Keratinocyte (primary cell): ENCODE results near the gene IBSP.

Experiments
- CTCF ChIP-seq, 3 experiments: IDR thresholded peaks in 1 of 3; conservative IDR thresholded peaks in 1 of 3; optimal IDR thresholded peaks in 1 of 3; 2 replicates in 2 of 3; 3 replicates in 1 of 3; pipeline versions ENCODE3 to v1.5.1; 2011; ENCODE audit warnings: low read length in 3 of 3, mild to moderate bottlenecking in 3 of 3, moderate library complexity in 2 of 3, control low read depth in 1 of 3, inconsistent platforms in 1 of 3; ENCODE audit not compliant: insufficient read depth in 2 of 3; ENCODE audit errors: extremely low read depth in 1 of 3
- EZH2 ChIP-seq: IDR thresholded peaks from one replicate; pipeline ENCODE4 v1.6.1; 2012; ENCODE audit warnings: inconsistent platforms, mild to moderate bottlenecking, low read length, moderate library complexity

GRCh38 chr4:87835743-87836142, 36.4 kb downstream of the IBSP start:
- TF ChIP-seq CTCF (optimal IDR thresholded peaks at IDR 0.05 in 1 of 3, IDR thresholded peaks at IDR 0.05 in 1 of 3, conservative IDR thresholded peaks at IDR 0.05 in 1 of 3; ENCODE audit: extremely low read depth in 1 of 3, insufficient read depth in 2 of 3, low read length in 3 of 3) (no peak), EZH2 (no peak)
